Suprapubic skin (tissue), 4 donors: ENCODE measurements around the gene LEFTY2. TPM values are rescaled to one million over a fixed set of nuclear protein-coding genes. Genes with fewer than 3 reads are reported as not detected.

Source experiments
- DNase-seq, 2 donors: peaks; one replicate each; pipeline ENCODE4 v3.0.0-alpha.2; 2019; ENCODE audit warnings: low spot score in 2 of 2
- H3K27ac ChIP-seq: fragments of 200-600 bp; sonication (generic); one replicate; pipeline ENCODE4 v1.5.1; 2019
- H3K27me3 ChIP-seq: fragments of 200-600 bp; sonication (generic); one replicate; pipeline ENCODE4 v1.5.1; 2019
- H3K36me3 ChIP-seq: fragments of 200-600 bp; sonication (generic); one replicate; pipeline ENCODE4 v1.5.1; 2019
- H3K4me1 ChIP-seq: fragments of 200-600 bp; sonication (generic); one replicate; pipeline ENCODE4 v1.5.1; 2019
- H3K4me3 ChIP-seq: fragments of 200-600 bp; sonication (generic); one replicate; pipeline ENCODE4 v1.5.1; 2019; ENCODE audit warnings: mild to moderate bottlenecking
- H3K9me3 ChIP-seq: fragments of 200-600 bp; sonication (generic); one replicate; pipeline ENCODE4 v1.5.1; 2019
- CTCF ChIP-seq, 2 donors: fragments of 200-600 bp in 1 of 2; fragments of 450-650 bp in 1 of 2; sonication (generic) in 1 of 2; IDR thresholded peaks; one replicate each; pipeline ENCODE4 v1.5.1; 2016 to 2019; ENCODE audit warnings: antibody characterized with exemption in 2 of 2, mild to moderate bottlenecking in 1 of 2, moderate library complexity in 1 of 2
- EP300 ChIP-seq: sonication (generic); formaldehyde crosslinking; IDR thresholded peaks from one replicate; pipeline ENCODE4 v1.6.1; 2017; ENCODE audit warnings: antibody characterized with exemption
- POLR2A ChIP-seq, 2 donors: fragments of 450-650 bp; IDR thresholded peaks; one replicate each; pipeline ENCODE4 v1.6.1; 2017; ENCODE audit warnings: antibody characterized with exemption in 2 of 2, mild to moderate bottlenecking in 2 of 2, moderate library complexity in 2 of 2
- POLR2AphosphoS5 ChIP-seq, 3 donors: sonication (generic); formaldehyde crosslinking; IDR thresholded peaks; one replicate each; pipeline ENCODE4 v1.6.1; 2017; ENCODE audit warnings: antibody characterized with exemption in 3 of 3
- WGBS: methylation state at CpG from one replicate; pipeline ENCODE4 v1.1.5; 2018; 5-methylcytosine and 5-hydroxymethylcytosine counted together
- total RNA-seq, 4 donors: library from RNA; depleted of rRNA; stranded (reverse); fragments of >200 nt; gene quantifications; one replicate each; pipeline ENCODE4 v1.1.0, GENCODE V29; 2016

Gene LEFTY2
- total RNA-seq, 4 donors from 2014 or later = 0.26 TPM; not detected in 3

- WGBS = 1% methylated on average over 11 of the region's 80 CpGs
- Histone ChIP-seq H3K27ac (peak within 1 kb of the TSS; percentile 91), H3K9me3 (no peaks in the 10 kb centered on the region), H3K4me3 (peak within 1 kb of the TSS; percentile 82), H3K4me1 (peaks cover 50% of the 10 kb centered on the region), H3K27me3 (no peaks in the 10 kb centered on the region), H3K36me3 (peaks cover 14% of the 10 kb centered on the region)
- DNase-seq = peak; percentile 97
- TF ChIP-seq CTCF (IDR thresholded peaks at IDR 0.05) (no peak), POLR2A (IDR thresholded peaks at IDR 0.05) (peak; percentile 27 to 73), EP300 (no peak), POLR2AphosphoS5 (IDR thresholded peaks at IDR 0.05) (peak; percentile 46 to 91 (median 79))
These were observed 17.1 kb downstream of the LEFTY2 start, which contains the start of gene PYCR2 for GRCh38 chr1:225923692-225924555. PYCR2 (minus strand) TSS chr1:225924250; CDS start chr1:225924110, 140 bp downstream.

- 5% methylated on average over 8 of the region's 8 CpGs for WGBS
- H3K4me1 ChIP-seq = peaks cover 50% of the 10 kb centered on the region
- no peak for TF ChIP-seq EP300
- no peak for TF ChIP-seq POLR2AphosphoS5 (IDR thresholded peaks at IDR 0.05)
- TF ChIP-seq POLR2A (IDR thresholded peaks at IDR 0.05) = no peak
- TF ChIP-seq CTCF (IDR thresholded peaks at IDR 0.05) = no peak
These were observed 17.7 kb downstream of the LEFTY2 start for GRCh38 chr1:225923381-225923691.

GRCh38 chr1:225921734-225922709 is 19.0 kb downstream of the LEFTY2 start:
- WGBS = 65% methylated on average over 16 of the region's 23 CpGs
- Histone ChIP-seq H3K27ac (peak overlapping the region; percentile 47), H3K4me1 (peaks cover 50% of the 10 kb centered on the region), H3K9me3 (no peaks in the 10 kb centered on the region), H3K4me3 (no peak overlapping the region), H3K27me3 (no peaks in the 10 kb centered on the region), H3K36me3 (peaks cover 14% of the 10 kb centered on the region)
- no peak for DNase-seq
- TF ChIP-seq CTCF (IDR thresholded peaks at IDR 0.05) (no peak), EP300 (no peak), POLR2A (IDR thresholded peaks at IDR 0.05) (no peak), POLR2AphosphoS5 (IDR thresholded peaks at IDR 0.05) (peak in 1 of 3 donors; percentile 35)

More at GRCh38 chr1:225923381-225923691, 17.7 kb downstream of the LEFTY2 start:
- Histone ChIP-seq H3K27me3 (no peaks in the 10 kb centered on the region), H3K36me3 (peaks cover 14% of the 10 kb centered on the region), H3K27ac (peak overlapping the region; percentile 91), H3K4me3 (peak overlapping the region; percentile 82), H3K9me3 (no peaks in the 10 kb centered on the region)
- no peak for DNase-seq

GRCh38 chr1:225919906-225920305 is 21.1 kb downstream of the LEFTY2 start:
- no peak overlapping the region for H3K27ac ChIP-seq
- no peak for TF ChIP-seq POLR2AphosphoS5 (IDR thresholded peaks at IDR 0.05)
- TF ChIP-seq CTCF (IDR thresholded peaks at IDR 0.05) = no peak
- TF ChIP-seq EP300 = no peak
- no peak for TF ChIP-seq POLR2A (IDR thresholded peaks at IDR 0.05)
- peaks cover 60% of the 10 kb centered on the region for H3K4me1 ChIP-seq
- peaks cover 21% of the 10 kb centered on the region for H3K36me3 ChIP-seq
- H3K4me3 ChIP-seq = no peak overlapping the region
- 17% methylated on average over 5 of the region's 5 CpGs for WGBS
- no peaks in the 10 kb centered on the region for H3K9me3 ChIP-seq
- DNase-seq = peak in 1 of 2 donors; percentile 85
- H3K27me3 ChIP-seq = no peaks in the 10 kb centered on the region
